ENCODE results near the gene PPP1R14C.

GRCh38 chr6:150248300-150248699 is 105.5 kb downstream of the PPP1R14C start:
- no peak for TF ChIP-seq CTCF (IDR thresholded peaks at IDR 0.05; ENCODE audit: extremely low read depth in 1 of 2, insufficient read depth in 1 of 2, low read depth in 1 of 2, low read length in 2 of 2)
- TF ChIP-seq MYC (IDR thresholded peaks at IDR 0.05; ENCODE audit: low read depth, low read length) = no peak
- TF ChIP-seq POLR2A (IDR thresholded peaks at IDR 0.05; ENCODE audit: low read depth, low read length) = no peak
- TF ChIP-seq POLR2AphosphoS5 (IDR thresholded peaks at IDR 0.05; ENCODE audit: insufficient read depth, low read depth, low read length) = no peak

All from endothelial cell of umbilical vein (primary cell).